NOMO-1 treated with dmso at 0.1 percent for 144 hours (cell line): Measurements from ENCODE around the gene ODAD3.
"Not testable (repeated sequence)": the region's sequence is repeated elsewhere in the genome, so short reads cannot be mapped to it uniquely, and the experiment has no call there.

Source experiments
- DNase-seq: peaks from one replicate; lab custom pipeline; 2025; ENCODE audit not compliant: unreplicated experiment; lab: John Stamatoyannopoulos, UW

ODAD3 gene

DNA sequence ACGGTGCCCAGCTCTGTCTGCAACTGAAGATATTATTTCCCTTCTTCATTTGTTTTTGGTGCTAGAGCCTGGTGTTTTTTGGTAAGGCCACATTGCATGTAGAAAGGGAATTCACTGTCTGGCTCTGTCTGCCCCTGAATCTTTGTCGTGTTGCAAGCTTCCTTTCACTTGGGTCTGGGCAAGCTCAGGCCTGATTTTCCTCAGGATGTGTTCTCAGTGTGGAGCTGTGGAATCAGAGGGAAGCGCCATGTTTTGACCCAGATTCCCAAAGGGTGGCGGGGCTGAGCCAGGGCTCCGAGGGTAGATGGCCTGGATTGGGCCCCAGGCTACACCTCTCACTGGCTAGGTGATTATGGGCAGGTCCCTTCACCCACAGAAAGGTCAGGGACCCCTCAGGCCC, 9.1 kb upstream of the ODAD3 start:
- no peak for DNase-seq

DNA sequence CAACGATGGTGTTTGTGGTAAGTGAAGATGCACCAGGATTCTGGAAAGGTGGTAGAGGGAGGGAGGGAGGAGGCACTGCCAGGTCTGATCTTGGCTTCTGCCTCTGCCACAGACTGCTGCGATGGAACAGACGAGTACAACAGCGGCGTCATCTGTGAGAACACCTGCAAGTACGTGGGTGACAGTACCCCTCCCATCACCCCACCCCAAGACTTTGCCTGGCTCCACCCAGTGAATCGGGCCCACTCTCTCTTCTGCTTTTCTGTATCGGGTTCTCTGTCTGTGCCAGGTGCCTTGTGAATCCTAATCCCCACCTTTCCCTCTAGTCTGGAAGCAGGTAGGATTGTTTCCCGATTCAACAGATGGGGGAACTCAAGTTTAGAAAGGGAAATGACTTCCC, 3.0 kb upstream of the ODAD3 start:
- no peak for DNase-seq

DNA sequence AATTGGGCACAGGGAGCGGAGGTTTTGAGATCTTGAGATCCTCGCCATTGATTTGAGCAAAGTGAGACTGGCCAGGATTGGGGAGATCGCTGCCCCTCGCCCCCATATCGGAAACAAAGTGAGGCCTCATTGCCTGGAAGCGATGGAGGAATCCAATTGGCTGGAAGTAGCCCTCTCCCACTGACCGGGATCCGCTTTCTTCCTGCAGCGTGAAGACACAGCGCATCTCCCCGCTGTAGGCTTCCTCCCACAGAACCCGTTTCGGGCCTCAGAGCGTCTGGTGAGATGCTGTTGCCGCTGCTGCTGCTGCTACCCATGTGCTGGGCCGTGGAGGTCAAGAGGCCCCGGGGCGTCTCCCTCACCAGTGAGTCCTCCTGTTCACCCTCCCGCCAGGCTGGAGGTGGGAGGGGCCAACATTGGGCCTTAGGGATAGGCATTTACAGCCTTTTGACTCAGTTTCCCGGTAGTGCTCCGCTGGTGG, 952 bp upstream of the ODAD3 start:
- no peak for DNase-seq

DNA sequence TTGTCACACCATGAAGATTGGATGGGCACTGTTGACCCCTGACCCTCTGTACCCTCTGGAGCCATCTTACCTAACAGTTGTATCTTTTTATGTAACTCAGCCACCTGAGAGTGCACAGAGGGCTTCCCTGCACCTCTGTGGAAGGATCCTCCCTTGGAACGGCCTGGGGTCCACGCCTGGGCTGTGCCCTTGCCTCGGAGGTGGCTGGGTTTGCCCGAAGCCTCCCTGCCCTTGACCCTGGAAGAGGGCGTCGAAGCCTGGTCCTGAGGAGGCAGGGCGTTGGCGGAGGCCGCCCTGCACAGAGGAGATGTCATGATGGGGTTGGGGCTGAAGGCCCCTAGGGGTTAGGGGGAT, 241 bp downstream of the ODAD3 start:
- no peak for DNase-seq

DNA sequence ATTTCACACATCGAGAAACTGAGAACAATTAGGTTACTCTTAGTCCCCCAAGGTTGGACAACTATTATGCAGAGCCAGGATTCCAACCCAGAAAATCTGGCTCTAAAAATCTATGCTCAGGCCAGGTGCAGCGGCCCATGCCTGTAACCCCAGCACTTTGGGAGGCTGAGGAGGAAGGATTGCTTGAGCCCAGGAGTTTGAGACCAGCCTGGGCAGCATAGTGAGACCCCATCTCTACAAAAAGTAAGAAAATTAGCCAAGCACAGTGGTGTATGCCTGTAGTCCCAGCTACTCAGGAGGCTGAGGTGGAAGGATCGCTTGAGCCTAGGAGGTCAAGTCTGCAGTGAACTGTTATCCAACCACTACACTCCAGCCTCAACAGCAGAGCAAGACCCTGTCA, 1.4 kb downstream of the ODAD3 start:
- not testable (repeated sequence) for DNase-seq

DNA sequence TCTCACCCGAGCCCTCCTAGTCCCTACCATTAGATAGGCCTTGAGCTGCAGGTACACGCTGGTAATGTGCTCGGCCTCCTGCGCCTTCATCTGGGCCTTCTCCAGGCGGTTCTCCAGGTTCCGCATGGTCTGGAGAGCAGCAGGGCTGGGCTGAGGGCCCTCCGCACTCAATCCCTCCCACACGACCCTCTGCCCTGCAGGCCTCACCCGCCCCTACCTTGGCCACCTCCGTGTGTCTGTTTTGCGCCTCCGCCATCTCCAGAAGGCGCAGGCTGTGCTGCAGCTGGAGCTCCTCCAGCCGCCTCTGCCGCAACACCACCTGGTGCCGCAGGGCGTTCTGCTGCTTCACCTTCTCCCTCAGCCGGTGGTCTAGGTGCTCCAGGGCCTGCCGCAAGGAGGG, 8.3 kb downstream of the ODAD3 start:
- no peak for DNase-seq

DNA sequence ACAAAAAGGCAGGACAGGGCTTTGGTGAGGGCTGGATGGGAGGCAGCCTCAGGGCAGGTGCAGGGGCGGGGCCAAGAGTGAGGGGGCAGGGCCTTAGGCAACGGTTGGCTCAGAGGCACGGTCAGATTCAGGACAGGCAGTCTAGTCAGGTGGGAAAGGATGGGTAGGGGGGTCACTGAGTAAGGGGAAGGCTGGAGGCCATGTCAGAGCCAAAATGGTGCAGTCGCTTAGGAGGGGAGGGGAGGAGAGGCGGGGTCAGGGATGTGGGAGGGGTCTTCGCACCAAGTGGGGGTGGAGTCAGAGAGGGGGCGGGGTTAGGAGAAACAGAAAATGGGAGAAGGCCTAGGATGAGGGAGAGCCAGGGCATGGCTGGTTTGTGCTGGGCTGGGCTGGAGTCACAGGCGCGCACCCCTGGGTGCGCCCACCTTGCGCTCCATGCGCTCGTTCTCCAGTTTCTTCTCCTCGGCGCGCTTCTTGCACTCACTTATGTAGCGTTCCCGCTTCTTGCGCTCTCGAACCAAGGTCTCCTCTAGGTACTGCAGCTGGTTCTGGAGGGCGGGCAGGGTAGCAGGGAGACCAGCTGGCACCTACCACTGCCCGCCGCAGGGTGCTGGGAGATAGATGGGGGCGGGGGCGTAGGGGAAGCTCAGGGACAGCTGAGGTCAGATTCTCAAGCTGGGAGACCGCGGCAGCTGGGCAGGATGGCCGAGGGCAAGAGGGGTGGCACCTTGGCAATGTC, 9.0 kb downstream of the ODAD3 start:
- no peak for DNase-seq

DNA sequence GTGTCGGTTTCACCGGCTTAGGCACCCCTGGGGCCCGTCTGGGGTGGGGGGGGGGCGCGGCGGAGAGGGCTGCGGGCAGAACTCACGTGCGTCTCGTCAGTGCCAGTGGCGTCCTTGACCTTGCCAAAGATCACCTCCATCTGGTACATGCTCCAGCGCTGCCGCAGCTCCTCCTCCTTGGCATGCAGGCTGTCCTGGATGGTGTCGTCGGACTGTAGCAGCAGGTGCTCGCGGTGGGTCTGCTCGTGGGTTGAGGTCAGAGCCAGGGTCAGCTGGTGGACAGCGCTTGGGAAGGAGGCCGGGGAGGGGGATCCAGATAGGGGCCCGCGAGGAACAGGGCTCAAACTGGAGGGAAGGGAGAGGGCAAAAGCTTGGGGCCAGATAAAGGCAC, 11.1 kb downstream of the ODAD3 start:
- DNase-seq: no peak

DNA sequence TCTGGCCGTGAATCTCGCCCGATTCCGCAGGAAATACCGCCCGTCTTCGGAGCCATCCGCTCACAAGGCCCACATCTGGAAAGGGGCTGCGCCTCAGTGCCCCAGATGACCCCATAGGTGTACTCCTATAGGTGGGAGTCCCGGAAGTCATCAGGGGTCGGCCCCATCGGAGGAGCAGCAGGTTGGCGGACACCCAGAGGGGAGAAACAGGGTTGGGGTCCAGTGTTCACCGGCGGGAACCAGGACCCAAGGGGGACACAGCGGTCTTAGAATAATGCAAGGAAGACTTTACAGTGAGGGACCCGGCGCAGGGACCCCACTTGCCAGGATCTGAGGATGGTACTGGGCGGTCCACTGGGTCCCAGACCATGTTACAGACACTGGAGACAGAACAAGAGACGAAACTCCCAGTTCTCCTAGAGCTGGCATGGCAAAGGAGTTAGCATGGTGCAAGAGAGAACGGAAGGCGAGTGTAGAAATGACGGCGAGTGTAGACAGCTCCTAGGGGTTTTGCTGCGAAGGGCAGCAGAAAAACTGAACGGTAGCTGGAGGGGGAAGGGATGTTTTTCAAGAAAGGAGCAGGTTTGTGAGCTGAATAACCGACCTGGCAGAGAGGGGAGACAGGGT, 11.6 kb downstream of the ODAD3 start:
- no peak for DNase-seq

DNA sequence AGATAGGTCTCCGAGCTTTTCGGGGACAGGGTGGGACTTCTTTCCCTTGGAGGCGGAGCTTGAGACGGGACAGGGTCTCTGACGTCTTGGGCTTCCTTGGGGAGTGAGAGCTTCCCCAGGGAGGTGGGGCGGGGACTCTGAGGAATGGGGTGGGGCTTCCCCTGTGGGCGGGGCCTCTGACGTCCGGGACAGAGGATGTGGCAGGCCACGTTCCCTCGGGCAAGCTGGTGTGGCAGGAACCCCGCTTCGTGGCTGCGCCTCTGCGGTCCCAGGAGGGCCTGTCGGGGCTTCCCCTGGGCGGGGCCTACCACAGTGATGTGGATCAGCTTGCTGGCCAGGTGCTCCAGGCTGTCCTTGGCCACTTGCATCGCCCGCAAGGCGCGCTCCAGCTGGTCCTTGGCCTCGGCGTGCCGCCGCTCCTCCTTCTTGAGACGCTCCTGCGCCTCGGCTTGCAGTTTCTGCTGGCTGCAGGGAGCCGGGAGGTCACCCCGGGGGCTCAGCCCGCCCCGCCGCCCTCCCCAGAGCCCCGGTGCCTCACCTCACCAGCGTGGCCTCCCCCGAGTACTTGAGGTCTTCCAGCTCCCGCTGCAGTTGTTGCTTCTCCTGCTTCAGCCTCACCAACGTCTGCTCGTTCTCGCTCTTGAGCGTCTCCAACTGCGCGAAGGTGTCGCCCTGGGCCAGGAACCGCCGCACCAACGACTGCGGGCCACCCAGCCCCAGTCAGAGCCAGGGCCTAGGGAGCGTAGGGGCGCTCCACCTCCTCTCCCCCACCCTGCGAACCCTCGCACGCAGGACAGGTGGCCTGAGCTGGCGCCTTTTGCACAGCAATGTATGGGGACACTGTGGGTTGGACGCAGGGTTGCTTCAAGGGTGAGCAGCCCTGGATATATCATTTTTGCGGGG, 12.5 kb downstream of the ODAD3 start:
- DNase-seq: no peak

DNA sequence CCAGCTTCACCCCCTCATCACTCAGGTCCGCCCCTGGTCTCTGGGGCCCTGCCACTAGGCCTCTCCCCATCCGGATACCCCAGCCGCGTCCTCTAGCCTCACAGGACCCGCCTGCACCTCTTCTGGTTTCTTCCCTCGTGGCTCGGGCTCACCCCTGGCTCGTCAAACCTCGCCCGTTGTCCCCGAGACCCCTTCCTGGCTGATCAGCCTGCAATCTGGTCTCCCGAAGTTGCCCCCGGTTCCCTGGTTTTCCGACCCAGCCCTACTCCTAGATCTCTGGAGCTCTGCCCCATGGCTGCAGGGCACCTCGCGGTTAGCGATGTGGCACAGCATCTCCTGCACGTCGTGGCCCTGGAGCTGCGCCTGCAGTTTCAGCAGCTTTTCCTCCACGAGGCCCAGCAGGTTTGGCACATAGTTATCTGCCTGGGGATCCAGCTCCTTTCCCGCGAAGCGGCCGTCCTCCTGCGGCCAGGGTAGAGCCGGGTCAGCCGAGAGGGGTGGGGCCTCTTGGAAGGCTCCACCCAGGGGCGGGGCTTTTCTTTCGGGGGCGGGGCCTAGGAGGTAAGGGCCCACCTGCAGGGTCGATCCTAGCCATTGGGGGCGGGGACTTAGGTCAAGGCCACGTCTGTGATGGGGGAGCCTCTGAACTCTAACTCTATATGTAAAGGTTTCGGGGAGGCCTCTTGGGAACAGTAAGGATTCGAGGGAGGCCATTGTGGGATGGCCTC, 13.4 kb downstream of the ODAD3 start:
- DNase-seq: no peak

DNA sequence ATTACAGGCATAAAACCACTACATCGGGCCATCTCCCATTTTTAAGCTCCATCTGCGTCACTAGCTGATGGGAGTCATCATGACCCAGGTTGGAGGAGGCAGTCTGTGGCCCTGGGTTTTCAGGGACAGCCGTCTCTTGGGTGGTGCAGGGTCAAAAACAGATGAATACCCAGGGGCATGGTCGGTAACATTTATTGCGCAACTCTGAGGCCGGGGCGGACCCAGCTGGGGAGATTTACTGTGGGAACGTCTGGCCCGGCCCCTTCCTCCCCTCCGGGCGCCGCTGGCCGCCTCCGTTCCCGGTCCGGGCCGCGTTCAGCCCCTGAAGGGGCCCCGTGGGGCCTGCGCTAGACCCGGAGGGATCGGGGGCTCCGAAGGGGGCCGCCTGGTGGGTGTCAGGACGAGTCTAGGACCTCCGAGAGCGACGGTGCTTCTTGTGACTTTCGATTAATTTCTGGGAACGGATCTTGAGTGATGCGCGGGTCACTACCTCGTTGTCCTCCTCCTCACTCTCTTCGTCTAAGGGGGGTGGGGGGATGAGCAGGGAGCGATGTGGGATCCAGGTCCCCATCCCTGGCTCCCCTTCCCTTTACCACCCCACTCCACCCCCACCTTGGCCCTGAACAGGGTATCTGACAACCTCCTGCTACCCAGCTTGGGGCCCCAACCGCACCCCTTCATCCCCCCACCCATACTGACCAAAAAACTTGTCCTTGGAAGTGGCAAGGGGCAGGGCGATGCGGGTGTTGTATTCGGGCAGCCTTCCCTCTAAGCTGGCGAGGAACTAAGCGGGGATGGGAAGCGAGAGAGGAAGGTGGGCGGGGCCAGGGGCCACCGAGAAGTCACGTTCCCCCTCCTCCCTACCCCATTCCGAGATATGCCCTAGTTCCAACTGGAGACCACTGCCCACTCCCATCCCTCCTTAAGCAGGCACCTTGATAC, 14.2 kb downstream of the ODAD3 start:
- no peak for DNase-seq

DNA sequence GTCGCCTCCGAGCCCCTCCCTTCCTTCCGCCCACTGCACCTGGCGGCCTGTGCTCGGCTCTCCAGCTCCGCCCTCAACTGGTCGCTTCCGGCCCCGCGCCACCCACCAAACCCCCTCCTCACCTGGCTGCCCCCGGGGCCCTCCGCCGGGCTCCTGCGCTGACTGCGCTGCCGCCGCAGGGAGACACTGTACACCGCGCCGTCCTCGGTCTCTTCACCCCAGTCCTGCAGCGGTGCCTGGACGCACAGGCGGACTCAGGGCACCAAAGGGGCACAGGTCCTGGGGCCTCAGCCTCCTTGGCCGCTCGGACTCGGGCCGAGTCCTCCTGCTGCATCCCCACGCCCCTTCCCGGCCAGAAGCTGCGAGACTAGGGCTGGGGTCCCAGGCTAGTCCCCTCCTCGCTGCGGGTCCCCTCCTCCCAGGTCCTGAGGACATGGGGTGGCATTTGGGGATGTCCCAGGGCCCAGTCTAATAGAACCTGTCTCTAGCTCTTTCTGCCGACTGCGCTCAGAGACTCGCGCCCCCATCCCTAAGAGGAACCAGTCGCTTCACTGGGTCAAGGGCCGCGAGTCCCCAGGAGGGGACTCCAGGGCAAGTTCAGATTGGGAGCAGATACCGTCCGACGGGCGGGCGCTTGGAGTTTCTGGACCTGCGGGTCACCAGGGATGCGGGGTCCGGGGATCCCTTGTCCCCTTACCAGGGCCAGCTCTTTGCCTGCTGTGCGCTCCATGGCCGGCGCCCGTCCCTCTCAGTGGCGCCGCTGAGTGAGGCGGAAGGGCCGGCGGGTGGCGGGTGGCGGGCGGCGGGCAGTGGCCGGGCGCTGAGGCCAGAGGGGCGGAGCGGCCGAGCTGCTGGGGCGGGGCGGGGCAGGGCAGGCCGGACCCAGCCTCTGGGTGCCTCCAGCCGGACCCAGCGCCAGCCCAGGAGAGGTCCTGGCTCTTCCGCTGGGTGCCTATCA, 16.1 kb downstream of the ODAD3 start, which contains the start of gene RGL3:
Gene RGL3, minus strand, starts transcription at position 766 of the 958 bp plus-strand sequence. Its CDS starts 36 bp downstream, at position 730.
- DNase-seq: no peak

DNA sequence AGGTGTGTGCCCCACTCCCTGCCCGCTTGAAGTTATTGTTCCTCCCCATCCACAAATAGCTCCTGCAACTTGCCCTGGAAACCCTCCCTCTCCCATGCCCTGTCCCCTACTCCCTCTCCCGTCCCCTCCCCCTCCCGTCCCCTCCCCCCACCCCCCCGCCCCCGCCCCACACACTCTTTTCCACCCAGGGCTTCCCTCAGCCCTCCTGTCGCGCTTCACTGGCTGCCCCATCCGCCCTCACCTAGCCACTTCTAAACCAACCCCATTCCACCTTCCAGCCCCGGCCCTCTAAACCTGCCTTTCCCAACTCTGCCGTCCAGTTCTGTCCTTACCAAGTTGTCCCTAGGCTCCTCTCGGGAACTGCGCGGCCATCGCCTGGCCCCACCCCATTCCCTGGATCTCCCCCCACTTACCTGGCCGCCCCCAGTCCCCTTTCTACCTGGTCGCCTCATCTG, 16.8 kb downstream of the ODAD3 start:
- no peak for DNase-seq

DNA sequence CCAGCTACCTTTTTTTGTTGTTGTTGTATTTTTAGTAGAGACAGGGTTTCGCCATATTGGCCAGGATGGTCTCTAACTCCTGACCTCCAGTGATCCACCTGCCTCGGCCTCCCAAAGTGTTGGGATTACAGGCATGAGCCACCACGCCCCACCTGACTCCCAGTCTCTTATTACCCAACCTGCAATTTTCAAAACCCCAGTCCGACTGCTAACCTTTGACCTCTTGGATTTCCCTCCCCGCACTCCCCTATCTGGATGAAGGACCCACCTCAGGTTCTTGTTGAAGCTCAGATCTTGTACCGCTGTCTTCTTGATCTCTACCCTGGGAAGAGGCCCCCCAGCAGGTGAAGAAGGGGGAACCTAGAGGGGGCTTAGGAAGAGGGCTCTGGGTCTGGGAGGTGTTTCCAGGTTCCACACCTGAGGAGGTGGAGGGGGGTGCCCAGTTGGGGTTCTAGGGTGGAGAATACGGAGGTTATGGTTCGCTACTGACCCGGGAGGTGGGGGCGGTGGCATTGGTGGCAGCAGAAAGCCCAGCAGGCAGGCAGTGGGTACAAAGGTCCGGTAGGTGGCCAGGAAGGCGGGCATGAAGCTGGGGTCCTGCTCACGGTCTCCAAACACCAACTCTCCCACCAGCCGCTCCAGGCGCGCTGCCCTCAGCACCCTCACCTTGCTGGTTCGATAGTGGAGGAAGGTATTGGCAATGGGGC, 18.4 kb downstream of the ODAD3 start:
- DNase-seq: no peak

DNA sequence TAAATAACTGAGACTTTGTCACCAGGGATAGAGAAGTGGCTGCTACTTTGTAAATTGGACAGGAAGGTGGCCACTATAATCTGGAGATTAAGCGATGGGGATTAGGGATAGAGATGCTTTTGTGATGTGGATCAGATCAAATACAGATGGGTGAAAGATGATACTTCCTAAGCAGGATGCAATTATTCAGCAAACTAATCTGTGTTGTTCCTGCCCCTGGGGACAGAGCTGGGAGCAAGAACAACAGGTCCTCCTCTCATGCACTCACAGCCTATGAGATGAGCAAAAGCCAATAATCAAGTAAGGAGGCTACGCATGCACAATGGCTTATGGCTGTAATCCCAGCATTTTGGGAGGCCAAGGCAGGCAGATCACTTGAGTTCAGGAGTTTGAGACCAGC, 20.4 kb downstream of the ODAD3 start:
- DNase-seq: no peak

DNA sequence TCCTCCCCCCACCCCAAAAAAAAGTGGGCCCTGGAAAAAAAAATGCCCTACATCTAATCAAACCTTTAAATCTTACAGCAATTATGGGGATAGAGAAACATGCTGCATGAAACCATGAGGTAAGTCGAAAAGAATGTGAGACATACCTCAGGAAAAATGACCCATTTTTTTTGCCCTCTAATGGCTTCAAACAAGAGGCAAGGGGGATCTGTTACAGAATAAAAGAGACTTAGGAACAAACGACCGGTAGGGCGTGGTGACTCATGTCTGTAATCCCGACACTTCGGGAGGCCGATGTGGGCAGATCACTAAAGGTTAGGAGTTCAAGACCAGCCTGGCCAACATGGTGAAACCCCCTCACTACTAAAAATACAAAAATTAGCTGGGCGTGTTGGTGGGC, 24.2 kb downstream of the ODAD3 start:
- no peak for DNase-seq

DNA sequence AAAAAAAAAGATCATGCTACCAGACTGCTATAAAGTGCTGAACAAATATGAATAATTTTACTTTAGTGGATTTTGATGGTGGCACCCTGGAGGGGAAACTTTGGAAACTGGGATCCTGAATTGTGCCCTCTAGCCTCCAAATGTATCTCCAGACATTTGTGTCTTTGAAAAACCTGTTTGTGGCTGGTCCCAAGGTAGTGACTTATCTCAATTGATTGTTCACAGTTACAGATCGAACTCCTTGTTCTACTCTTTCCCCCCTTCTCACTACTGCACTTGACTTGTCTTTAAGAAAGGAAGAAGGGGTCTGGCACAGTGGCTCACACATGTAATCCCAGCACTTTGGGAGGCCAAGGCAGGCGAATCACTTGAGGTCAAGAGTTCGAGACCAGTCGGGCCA, 26.3 kb downstream of the ODAD3 start:
- DNase-seq: no peak
